Caco-2 (cell line): ENCODE data around the gene TICAM2. TPM values are rescaled to one million over a fixed set of nuclear protein-coding genes. Genes with fewer than 3 reads are reported as not detected.

Experiments
- BruUV-seq: library from RNA; stranded (reverse); fragments of 400-500 nt; replicated peaks from 2 replicates; lab custom pipeline; 2021; lab: Mats Ljungman, UMichigan
- CTCF ChIA-PET: fragments of 300-600 bp; sonication (Branson Sonifier 250); formaldehyde crosslinking; loops from one replicate; lab custom pipeline; 2022; ENCODE audit warnings: antibody characterized with exemption; lab: Charles Lee
- POLR2A ChIA-PET: fragments of 300-600 bp; sonication (Branson Sonifier 250); formaldehyde crosslinking; loops from one replicate; lab custom pipeline; 2022; ENCODE audit warnings: antibody characterized with exemption; lab: Charles Lee
- DNase-seq, 2 experiments: peaks; one replicate each; pipeline versions ENCODE4 v3.0.0 to v3.0.0-alpha.2; 2020 to 2022
- H3K27me3 ChIP-seq: replicated peaks from 2 replicates; pipeline ENCODE4 v1.6.0; 2011; ENCODE audit warnings: low read length; ENCODE audit not compliant: control insufficient read depth, insufficient read depth
- H3K36me3 ChIP-seq: 2 replicates; pipeline ENCODE4 v1.5.1; 2011; ENCODE audit warnings: low read length; ENCODE audit not compliant: control insufficient read depth, insufficient read depth
- H3K4me1 ChIP-seq: fragments of 250-450 bp; sonication (Bioruptor Pico); 2 replicates; pipeline ENCODE4 v1.5.1; 2020; ENCODE audit warnings: mild to moderate bottlenecking
- H3K4me3 ChIP-seq: 2 replicates; pipeline ENCODE4 v1.5.1; 2011; ENCODE audit warnings: low read depth, mild to moderate bottlenecking, control low read depth, low read length
- H3K9me3 ChIP-seq: fragments of 250-450 bp; sonication (Bioruptor Pico); 2 replicates; pipeline ENCODE4 v1.5.1; 2020; ENCODE audit warnings: mild to moderate bottlenecking, moderate library complexity
- H3K27ac Mint-ChIP-seq: one replicate; pipeline ENCODE4 v1.8.0; 2022; ENCODE audit warnings: mixed read lengths; ENCODE audit not compliant: unreplicated experiment
- H3K27me3 Mint-ChIP-seq: one replicate; pipeline ENCODE4 v1.8.0; 2022; ENCODE audit warnings: mixed read lengths; ENCODE audit not compliant: insufficient read depth, unreplicated experiment
- H3K36me3 Mint-ChIP-seq: one replicate; pipeline ENCODE4 v1.8.0; 2022; ENCODE audit warnings: mild to moderate bottlenecking, mixed read lengths; ENCODE audit not compliant: insufficient read depth, unreplicated experiment
- H3K4me1 Mint-ChIP-seq: one replicate; pipeline ENCODE4 v1.8.0; 2022; ENCODE audit warnings: low read depth, mixed read lengths; ENCODE audit not compliant: unreplicated experiment
- H3K4me3 Mint-ChIP-seq: one replicate; pipeline ENCODE4 v1.8.0; 2022; ENCODE audit warnings: mild to moderate bottlenecking, moderate library complexity, mixed read lengths; ENCODE audit not compliant: unreplicated experiment
- H3K9me3 Mint-ChIP-seq: one replicate; pipeline ENCODE4 v1.8.0; 2022; ENCODE audit warnings: mixed read lengths; ENCODE audit not compliant: unreplicated experiment
- intact Hi-C: fragments of 100-400 bp; cut with micrococcal nuclease; formaldehyde crosslinking; loops from one replicate; pipeline ENCODE4 v1.10.0; 2022; ENCODE audit not compliant: unreplicated experiment
- total RNA-seq: library from RNA; stranded (reverse); gene quantifications from 2 replicates; pipeline ENCODE4 v1.2.3, GENCODE V29; 2022
- TF ChIP-seq, protein P1 (sequence below), 2 experiments: fragments of 200-600 bp in 1 of 2; IDR thresholded peaks; 1 replicate in 1 of 2; 2 replicates in 1 of 2; pipeline versions ENCODE4 v1.5.1 to v1.8.0; 2011 to 2022; ENCODE audit warnings: antibody characterized with exemption in 1 of 2, control low read depth in 1 of 2, inconsistent platforms in 1 of 2, low read depth in 1 of 2, low read length in 1 of 2, mild to moderate bottlenecking in 1 of 2, moderate library complexity in 1 of 2; ENCODE audit not compliant: insufficient read depth in 1 of 2, severe bottlenecking in 1 of 2, unreplicated experiment in 1 of 2

Gene TICAM2
- total RNA-seq, 1 experiment from 2014 or later, result 0.91 TPM

DNA sequence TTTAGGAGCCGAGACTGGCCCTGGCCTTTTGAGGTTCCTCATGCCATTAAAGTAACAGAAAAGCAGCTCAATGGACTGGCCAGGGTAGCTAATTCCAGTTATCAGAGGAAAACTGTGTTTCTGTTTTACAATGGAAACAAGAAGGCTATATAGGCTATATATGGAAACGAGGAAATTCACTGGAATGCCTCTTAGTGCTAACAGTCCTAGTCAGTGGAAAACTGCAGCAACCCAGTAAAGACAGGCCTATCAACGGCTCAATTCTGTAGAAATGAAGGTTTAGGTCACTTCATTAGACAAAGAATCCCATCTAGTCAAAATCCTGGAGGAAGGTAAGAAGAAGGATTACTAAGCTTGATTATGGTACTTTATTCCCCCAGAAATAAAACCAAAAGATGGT is 3.2 kb upstream of the TICAM2 start:
- Mint-ChIP-seq H3K4me3 (no peak overlapping the region), H3K27ac (no peak overlapping the region), H3K36me3 (peaks cover 22% of the 10 kb centered on the region), H3K9me3 (no peaks in the 10 kb centered on the region), H3K4me1 (peaks cover 3% of the 10 kb centered on the region), H3K27me3 (no peaks in the 10 kb centered on the region)
- Histone ChIP-seq H3K4me1 (no peaks in the 10 kb centered on the region), H3K36me3 (no peaks in the 10 kb centered on the region), H3K9me3 (no peaks in the 10 kb centered on the region), H3K4me3 (no peak overlapping the region), H3K27me3 (no peaks in the 10 kb centered on the region)
- DNase-seq, result no peak
- no TSS peak for BruUV-seq
- ChIA-PET CTCF (no interaction called here), POLR2A (no interaction called here)
- TF ChIP-seq, protein P1, sequence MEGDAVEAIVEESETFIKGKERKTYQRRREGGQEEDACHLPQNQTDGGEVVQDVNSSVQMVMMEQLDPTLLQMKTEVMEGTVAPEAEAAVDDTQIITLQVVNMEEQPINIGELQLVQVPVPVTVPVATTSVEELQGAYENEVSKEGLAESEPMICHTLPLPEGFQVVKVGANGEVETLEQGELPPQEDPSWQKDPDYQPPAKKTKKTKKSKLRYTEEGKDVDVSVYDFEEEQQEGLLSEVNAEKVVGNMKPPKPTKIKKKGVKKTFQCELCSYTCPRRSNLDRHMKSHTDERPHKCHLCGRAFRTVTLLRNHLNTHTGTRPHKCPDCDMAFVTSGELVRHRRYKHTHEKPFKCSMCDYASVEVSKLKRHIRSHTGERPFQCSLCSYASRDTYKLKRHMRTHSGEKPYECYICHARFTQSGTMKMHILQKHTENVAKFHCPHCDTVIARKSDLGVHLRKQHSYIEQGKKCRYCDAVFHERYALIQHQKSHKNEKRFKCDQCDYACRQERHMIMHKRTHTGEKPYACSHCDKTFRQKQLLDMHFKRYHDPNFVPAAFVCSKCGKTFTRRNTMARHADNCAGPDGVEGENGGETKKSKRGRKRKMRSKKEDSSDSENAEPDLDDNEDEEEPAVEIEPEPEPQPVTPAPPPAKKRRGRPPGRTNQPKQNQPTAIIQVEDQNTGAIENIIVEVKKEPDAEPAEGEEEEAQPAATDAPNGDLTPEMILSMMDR (IDR thresholded peaks at IDR 0.05; ENCODE audit: insufficient read depth in 1 of 2, low read depth in 1 of 2, low read length in 1 of 2, severe bottlenecking in 1 of 2, unreplicated experiment in 1 of 2), result no peak
- intact Hi-C loops, result no loop called here

DNA sequence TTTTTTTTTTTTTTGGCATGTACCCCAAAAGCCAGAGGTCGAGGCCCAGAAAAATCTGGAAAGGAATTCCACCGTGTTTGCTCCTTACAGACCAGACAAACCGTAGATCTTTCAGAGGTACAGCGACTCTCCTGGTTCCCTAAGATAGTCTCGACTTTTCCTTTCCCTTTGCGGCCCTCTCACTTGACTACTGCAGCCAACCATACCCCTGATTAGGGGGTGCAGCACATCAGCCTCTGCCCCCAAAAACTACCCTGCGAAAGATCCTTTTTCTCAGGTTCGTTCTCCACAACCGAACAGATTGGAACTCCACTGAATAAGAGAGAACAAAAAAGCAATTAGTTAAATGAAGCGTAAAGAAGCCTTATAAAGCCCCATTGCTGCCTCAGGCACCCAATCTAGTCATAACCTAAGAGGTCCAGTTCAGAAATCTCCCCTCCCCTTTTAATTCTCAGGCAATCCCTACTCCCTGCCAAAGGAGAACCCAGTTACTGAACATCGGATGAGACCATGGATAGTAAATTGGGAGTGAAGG is 379 bp upstream of the TICAM2 start:
- CTCF ChIA-PET, result interaction anchor here (0.5 kb wide), 1 partner anchor 465 kb away, joined by 3 read pairs; no protein-coding TSS in a partner anchor
- H3K4me3 Mint-ChIP-seq, result peak overlapping the region; percentile 35

DNA sequence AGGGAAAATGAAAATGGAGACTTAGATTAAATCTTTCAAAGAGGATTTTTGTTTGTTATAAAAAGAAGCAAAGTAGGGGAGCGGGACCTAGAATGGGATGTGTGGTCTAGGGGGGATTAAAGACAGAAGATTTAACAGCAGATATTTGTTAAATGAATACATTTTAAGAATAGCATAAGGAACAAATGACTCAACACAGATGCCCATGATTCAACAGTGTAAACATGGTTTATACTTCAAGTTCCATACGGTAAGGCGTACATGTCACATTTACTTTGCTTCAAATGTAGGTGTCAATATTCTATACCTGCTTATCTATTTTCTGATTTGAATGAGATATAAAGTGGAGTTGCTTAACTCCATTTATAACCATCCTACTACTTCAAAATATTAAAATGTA is 1.5 kb downstream of the TICAM2 start:
- Histone ChIP-seq H3K4me1 (no peaks in the 10 kb centered on the region), H3K27me3 (no peaks in the 10 kb centered on the region), H3K9me3 (no peaks in the 10 kb centered on the region), H3K4me3 (no peak overlapping the region), H3K36me3 (no peaks in the 10 kb centered on the region)
- no TSS peak for BruUV-seq
- Mint-ChIP-seq H3K27me3 (no peaks in the 10 kb centered on the region), H3K27ac (no peak overlapping the region), H3K36me3 (peaks cover 19% of the 10 kb centered on the region), H3K4me3 (no peak overlapping the region), H3K9me3 (no peaks in the 10 kb centered on the region), H3K4me1 (peaks cover 13% of the 10 kb centered on the region)
- no peak for DNase-seq
- intact Hi-C loops, result no loop called here
- TF ChIP-seq, protein P1 (IDR thresholded peaks at IDR 0.05; ENCODE audit: insufficient read depth in 1 of 2, low read depth in 1 of 2, low read length in 1 of 2, severe bottlenecking in 1 of 2, unreplicated experiment in 1 of 2), result no peak
- CTCF ChIA-PET, result interaction anchor here (0.5 kb wide), 1 partner anchor 314 kb away, joined by 3 read pairs; no protein-coding TSS in a partner anchor
- POLR2A ChIA-PET, result no interaction called here

More for the DNA sequence above, 379 bp upstream of the TICAM2 start:
- H3K4me3 ChIP-seq, result no peak overlapping the region
- POLR2A ChIA-PET, result no interaction called here
- intact Hi-C loops, result no loop called here
- no peaks in the 10 kb centered on the region for H3K27me3 Mint-ChIP-seq
- H3K4me1 Mint-ChIP-seq, result peaks cover 13% of the 10 kb centered on the region
- BruUV-seq, result no TSS peak
- no peaks in the 10 kb centered on the region for H3K27me3 ChIP-seq
- H3K36me3 ChIP-seq, result no peaks in the 10 kb centered on the region
- H3K36me3 Mint-ChIP-seq, result peaks cover 21% of the 10 kb centered on the region
- no peak for DNase-seq
- H3K9me3 Mint-ChIP-seq, result no peaks in the 10 kb centered on the region
- H3K9me3 ChIP-seq, result no peaks in the 10 kb centered on the region
- H3K4me1 ChIP-seq, result no peaks in the 10 kb centered on the region
- no peak overlapping the region for H3K27ac Mint-ChIP-seq
- TF ChIP-seq, protein P1 (IDR thresholded peaks at IDR 0.05; ENCODE audit: insufficient read depth in 1 of 2, low read depth in 1 of 2, low read length in 1 of 2, severe bottlenecking in 1 of 2, unreplicated experiment in 1 of 2), result no peak
